ENCODE results near the gene SSTR5. TPM values are rescaled to one million over a fixed set of nuclear protein-coding genes. Genes with fewer than 3 reads are reported as not detected.
"Not testable (repeated sequence)": the region's sequence is repeated elsewhere in the genome, so short reads cannot be mapped to it uniquely, and the experiment has no call there.

SSTR5 gene
- not detected in 2 replicates for total RNA-seq (2014; rRNA removed; shearing (Covaris generic))
- not detected in 2 replicates for polyA plus RNA-seq (2015; cell fraction: cytosol; rRNA removed)
- not detected in 2 replicates for polyA plus RNA-seq (2015; cell fraction: nucleus; rRNA removed)

DNA sequence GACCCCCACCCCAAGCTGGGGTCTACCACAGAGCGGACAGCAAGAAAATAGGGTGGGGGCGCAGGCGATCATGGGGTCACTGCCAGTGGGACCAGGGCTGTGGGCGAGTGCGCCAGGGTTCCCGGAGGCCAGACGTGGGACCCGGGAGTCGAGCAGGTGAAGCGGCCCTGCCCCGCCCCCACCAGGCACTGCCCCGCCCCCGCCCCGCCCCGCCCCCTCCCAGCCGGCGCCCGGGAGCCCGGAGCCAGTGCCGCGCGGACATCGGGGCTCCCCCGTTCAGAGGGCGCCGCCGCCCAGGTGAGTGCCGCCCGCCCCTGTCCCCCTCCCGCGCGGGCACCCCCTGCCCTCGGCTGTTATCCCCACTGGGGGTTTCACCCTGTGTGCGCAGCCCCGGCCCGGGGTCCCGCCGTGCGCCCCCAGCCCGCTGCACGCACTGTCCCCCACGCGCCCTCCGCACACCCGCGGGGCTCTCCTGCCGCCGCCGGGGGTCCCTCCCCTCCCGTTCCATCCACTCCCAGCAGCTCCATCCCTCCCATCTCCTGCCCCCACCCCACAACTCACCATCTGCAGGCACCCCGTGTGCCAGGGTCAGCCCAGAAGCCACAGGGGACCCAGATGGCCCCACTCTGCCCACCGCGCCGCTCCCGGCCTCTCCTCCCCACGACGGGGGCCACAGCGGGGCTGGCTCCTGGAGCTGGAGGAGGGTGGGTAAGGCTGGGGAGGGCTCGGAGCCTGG is at the start of gene SSTR5:
SSTR5 (plus strand) TSS at position 222 of the 736 bp plus-strand sequence. CDS start 6,122 bp downstream, outside the sequence.
- DNase-seq (ENCODE audit: low read depth, low spot score) = no peak
- in situ Hi-C loops (cut with HindIII; ENCODE audit: low pct_unique_long_range_greater_than_20kb, low sequenced_read_pairs) = no loop called here

- in situ Hi-C loops (cut with HindIII; ENCODE audit: low pct_unique_long_range_greater_than_20kb, low sequenced_read_pairs) = no loop called here
- no peak for DNase-seq (ENCODE audit: low read depth, low spot score)
Observed at GRCh38 chr16:1024138-1024537, 48.4 kb upstream of the SSTR5 start.

GRCh38 chr16:1025183-1025809 is 47.3 kb upstream of the SSTR5 start:
- in situ Hi-C loops (cut with HindIII; ENCODE audit: low pct_unique_long_range_greater_than_20kb, low sequenced_read_pairs) = not testable (repeated sequence)

DNA sequence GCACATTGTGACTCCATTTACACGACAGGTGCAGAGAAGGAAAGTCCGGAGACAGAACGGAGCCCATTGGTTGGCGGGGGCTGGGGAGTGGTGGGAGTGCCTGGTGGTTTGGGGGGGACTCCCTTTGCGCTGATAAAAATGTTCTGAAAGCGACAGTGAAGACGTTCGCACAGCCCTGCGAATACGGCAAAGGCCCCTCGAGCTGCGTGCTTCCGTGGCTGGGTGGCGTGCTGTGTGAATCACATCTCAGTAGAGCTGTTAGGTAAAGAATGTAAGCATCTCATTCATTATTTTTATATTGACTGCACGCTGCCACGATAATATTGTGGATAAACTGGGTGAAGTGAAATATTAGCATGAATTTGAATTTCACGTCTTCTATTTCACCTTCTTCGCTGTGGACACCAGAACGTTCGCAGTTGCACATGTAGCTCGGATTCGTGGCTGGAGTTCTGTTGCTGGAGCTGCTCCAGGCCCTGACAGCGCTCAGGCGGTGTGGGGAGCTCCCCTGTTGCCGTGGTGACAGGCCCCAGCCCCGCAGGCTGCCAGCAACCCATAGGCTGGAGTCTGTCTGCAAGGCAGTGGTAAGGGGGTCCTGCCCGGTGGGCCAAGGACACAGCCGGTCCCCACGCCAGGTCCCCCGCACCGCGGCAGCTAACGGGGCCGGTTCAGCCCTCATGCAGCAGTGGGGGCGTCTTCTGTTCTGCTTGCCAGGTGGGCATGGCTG is 46.3 kb upstream of the SSTR5 start:
- DNase-seq (ENCODE audit: low read depth, low spot score) = no peak
- in situ Hi-C loops (cut with HindIII; ENCODE audit: low pct_unique_long_range_greater_than_20kb, low sequenced_read_pairs) = no loop called here

More at GRCh38 chr16:1025183-1025809, 47.3 kb upstream of the SSTR5 start:
- DNase-seq (ENCODE audit: low read depth, low spot score) = not testable (repeated sequence)

DNA sequence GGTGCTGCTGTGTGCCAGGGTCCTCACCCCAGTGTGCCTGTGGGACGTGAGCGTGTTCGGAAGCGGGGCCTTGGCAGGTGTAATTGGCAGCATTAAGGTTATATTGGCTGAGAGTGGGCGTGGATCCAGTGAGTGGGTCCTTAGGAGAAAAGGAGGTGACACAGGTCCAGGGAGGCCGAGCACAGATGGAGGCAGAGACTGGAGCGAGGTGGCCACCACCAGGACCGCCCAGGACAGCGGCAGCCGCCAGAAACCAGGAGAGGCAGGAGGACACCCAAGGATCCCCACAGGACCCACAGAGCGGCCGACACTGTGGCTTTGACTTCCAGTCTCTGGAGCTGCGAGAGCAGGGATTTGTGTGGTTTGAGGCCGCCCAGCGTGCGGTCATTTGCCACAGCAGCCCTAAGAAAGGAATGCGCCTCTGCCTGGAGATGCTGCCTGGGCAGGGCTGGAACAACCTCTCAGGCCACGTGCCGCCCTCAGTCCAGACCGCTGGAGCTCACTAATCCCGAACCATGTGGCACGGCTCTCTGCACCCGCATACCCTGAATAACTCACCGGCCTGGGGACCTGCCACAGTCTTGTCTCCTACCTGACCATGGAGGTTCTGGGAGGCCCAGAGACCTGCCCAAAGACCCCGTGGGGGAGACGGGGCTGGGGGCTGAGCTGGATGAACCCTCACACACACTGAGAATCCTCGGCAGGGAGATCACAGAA is 45.6 kb upstream of the SSTR5 start:
- no peak for DNase-seq (ENCODE audit: low read depth, low spot score)
- in situ Hi-C loops (cut with HindIII; ENCODE audit: low pct_unique_long_range_greater_than_20kb, low sequenced_read_pairs) = no loop called here

DNA sequence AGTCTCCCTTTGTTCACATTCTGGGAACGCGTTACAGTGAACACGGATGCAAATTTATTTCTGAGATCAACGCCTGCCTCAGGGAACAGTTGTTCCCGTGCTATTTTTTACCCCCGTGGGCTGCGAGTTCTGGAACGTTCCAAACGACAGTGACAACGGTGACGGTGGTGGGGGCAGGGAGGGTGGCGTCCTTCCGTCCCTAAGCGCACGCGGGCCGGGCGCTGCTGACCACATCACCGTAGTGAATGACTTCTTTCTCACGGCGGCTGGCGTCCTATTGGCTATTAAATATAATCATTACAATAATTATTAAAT is 45.1 kb upstream of the SSTR5 start:
- no peak for DNase-seq (ENCODE audit: low read depth, low spot score)
- in situ Hi-C loops (cut with HindIII; ENCODE audit: low pct_unique_long_range_greater_than_20kb, low sequenced_read_pairs) = no loop called here

GRCh38 chr16:1028056-1028455 is 44.5 kb upstream of the SSTR5 start:
- in situ Hi-C loops (cut with HindIII; ENCODE audit: low pct_unique_long_range_greater_than_20kb, low sequenced_read_pairs) = no loop called here
- DNase-seq (ENCODE audit: low read depth, low spot score) = no peak

- in situ Hi-C loops (cut with HindIII; ENCODE audit: low pct_unique_long_range_greater_than_20kb, low sequenced_read_pairs) = no loop called here
- no peak for DNase-seq (ENCODE audit: low read depth, low spot score)
Observed at GRCh38 chr16:1028524-1029258, 43.9 kb upstream of the SSTR5 start.

DNA sequence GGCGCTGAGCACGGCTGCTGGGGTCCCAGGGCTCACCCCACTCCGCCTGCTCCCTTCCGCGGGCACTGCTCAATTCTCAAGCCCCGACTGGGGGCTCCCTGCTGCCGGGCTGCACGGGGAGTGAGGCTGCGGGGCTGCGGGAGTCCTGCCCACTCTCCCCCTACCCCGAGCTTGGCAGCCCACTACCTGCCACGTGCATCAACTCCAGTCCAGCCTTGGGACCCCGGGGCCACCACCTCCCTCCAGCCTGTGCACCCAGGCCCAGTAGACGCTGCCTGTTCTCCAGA is 43.3 kb upstream of the SSTR5 start:
- in situ Hi-C loops (cut with HindIII; ENCODE audit: low pct_unique_long_range_greater_than_20kb, low sequenced_read_pairs) = no loop called here
- DNase-seq (ENCODE audit: low read depth, low spot score) = no peak

DNA sequence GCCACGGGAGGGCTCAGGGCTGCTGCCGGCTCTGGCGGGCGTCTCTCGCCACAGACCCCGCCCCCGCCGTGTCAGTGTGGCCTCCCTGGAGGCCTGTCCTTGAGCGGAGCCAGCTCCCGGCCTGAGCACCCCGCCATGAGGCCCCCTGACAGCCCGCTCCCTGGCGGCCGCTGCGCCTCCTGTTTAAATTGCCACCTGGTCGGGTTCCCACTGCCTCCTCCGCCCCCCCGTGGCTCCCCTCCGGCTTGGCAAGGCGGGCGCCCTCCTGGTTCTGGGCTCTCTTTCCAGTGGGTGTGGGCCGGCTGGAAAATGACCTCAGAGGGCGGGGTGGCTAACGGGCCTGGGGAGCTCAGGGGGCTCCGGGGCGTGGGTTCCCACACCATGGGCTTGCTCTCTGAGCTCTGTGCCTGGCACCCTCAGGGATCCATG is 42.1 kb upstream of the SSTR5 start:
- DNase-seq (ENCODE audit: low read depth, low spot score) = no peak
- in situ Hi-C loops (cut with HindIII; ENCODE audit: low pct_unique_long_range_greater_than_20kb, low sequenced_read_pairs) = no loop called here

- in situ Hi-C loops (cut with HindIII; ENCODE audit: low pct_unique_long_range_greater_than_20kb, low sequenced_read_pairs) = no loop called here
- DNase-seq (ENCODE audit: low read depth, low spot score) = no peak
Observed at GRCh38 chr16:1031666-1032065, 40.9 kb upstream of the SSTR5 start.

- no peak for DNase-seq (ENCODE audit: low read depth, low spot score)
- in situ Hi-C loops (cut with HindIII; ENCODE audit: low pct_unique_long_range_greater_than_20kb, low sequenced_read_pairs) = no loop called here
Observed at GRCh38 chr16:1032607-1033006, 39.9 kb upstream of the SSTR5 start.

DNA sequence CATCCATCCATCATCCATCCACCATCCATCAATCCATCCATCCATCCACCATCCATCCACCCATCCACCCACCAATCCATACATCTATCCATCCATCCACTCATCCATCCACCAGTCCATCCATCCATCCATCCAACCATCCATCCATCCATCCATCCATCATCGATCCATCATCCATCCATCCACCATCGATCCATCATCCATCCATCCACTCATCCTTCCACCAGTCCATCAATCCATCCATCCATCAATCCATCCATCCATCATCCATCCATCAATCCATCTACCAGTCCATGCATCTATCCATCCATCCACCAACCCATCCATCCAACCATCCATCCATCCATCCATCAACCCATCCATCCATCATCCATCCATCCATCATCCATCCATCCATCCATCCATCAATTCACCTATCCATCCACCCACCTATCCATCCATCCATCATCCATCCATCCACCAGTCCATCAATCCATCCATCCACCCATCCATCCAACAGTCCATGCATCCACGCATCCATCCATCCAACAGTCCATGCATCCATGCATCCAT is 39.3 kb upstream of the SSTR5 start:
- in situ Hi-C loops (cut with HindIII; ENCODE audit: low pct_unique_long_range_greater_than_20kb, low sequenced_read_pairs) = no loop called here
- no peak for DNase-seq (ENCODE audit: low read depth, low spot score)

DNA sequence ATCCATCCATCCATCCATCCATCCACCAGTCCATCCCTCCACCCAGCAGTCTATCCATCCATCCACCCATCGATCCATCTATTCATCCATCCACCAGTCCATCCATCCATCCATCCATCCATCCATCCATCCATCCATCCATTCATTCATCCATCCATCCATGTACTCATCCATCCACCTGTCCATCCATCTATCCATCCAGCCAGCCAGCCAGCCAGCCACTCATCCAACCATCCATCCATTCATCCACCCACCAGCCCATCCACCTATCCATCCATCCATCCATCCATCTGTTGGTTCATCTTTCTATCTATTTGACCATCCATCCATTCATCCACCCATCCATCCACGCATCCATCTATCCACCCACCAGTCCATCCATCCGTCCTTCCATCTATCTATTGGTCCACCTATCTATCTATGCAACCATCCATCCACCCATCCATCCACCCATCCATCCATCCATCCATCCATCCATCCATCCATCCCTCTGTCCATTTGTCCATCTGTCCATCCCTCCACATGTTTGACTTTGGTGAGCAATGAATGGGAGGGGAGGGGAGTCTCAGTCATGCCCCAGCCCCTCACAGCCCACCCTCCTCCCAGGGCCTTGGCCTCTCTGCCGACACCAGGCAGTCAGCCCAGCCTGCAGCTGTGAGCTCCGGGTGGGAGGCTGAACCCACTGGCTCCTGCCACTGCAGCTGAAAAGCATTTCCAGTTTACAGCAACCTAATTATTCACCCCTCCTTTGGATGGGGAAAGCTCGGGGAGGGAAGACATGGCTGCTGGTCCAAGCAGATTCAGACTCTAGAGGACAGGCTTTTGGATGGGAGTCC is 38.1 kb upstream of the SSTR5 start:
- DNase-seq (ENCODE audit: low read depth, low spot score) = no peak

DNA sequence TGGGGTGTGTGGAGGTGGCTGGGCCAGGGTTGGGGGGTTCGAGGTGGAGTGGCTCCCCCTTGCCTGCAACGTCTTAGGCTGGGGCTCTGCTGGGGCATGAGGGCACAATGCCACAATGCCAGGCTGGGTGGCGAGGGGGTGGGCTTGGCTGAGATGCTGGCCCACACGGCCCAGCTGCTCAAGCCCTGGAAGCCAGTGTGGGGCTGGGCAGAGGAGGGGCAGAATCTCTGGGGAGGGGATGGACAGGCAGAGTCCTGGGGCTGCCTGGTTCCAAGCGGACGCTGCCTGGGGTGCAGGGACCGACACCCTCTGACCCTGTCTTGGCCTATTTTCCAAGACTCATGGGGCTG is 37.5 kb upstream of the SSTR5 start:
- DNase-seq (ENCODE audit: low read depth, low spot score) = no peak
- in situ Hi-C loops (cut with HindIII; ENCODE audit: low pct_unique_long_range_greater_than_20kb, low sequenced_read_pairs) = no loop called here

More for the DNA sequence above, 38.1 kb upstream of the SSTR5 start:
- in situ Hi-C loops (cut with HindIII; ENCODE audit: low pct_unique_long_range_greater_than_20kb, low sequenced_read_pairs) = no loop called here

DNA sequence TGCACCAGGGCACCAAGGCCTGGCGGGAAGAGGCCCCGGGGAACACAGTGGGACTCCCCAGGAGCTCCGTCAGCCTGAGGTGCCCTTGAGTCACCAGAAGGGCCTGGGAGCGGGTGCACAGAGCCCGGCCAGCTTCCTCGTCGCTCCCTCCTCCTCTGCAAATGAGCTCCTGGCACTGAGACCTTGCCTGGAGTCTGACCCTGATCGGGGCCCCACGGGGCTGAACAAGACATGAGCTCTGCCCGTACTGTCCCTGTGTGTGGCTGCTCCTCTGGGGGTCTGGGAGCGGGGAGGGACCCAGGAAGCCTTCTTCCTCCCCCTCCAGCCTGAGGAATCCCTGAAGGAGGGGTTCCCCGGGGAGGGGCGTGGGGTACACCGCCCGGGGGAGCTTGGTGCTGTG is 36.4 kb upstream of the SSTR5 start:
- in situ Hi-C loops (cut with HindIII; ENCODE audit: low pct_unique_long_range_greater_than_20kb, low sequenced_read_pairs) = no loop called here
- DNase-seq (ENCODE audit: low read depth, low spot score) = no peak
